ENCODE results near the gene DHX38.

The DHX38 gene

GRCh38 chr16:72123426-72123825, 29.8 kb downstream of the DHX38 start:
- DNase-seq = no peak

- DNase-seq = no peak
Measured at GRCh38 chr16:72124148-72124547, 30.5 kb downstream of the DHX38 start.

GRCh38 chr16:72124761-72125634, 31.4 kb downstream of the DHX38 start:
- DNase-seq = peak; percentile 65 to 69

GRCh38 chr16:72125635-72126428, 32.2 kb downstream of the DHX38 start:
- no peak for DNase-seq

GRCh38 chr16:72126429-72126765, 32.8 kb downstream of the DHX38 start:
- no peak for DNase-seq

- no peak for DNase-seq
Measured at GRCh38 chr16:72128701-72129100, 35.1 kb downstream of the DHX38 start.

- no peak for DNase-seq
Measured at GRCh38 chr16:72129976-72130656, 36.5 kb downstream of the DHX38 start.

GRCh38 chr16:72131036-72131435, 37.4 kb downstream of the DHX38 start:
- DNase-seq = no peak

GRCh38 chr16:72132726-72133125, 39.1 kb downstream of the DHX38 start:
- no peak for DNase-seq

- no peak for DNase-seq
Measured at GRCh38 chr16:72134507-72134906, 40.9 kb downstream of the DHX38 start.

GRCh38 chr16:72137380-72138063, 43.9 kb downstream of the DHX38 start:
- no peak for DNase-seq

GRCh38 chr16:72138064-72138572, 44.5 kb downstream of the DHX38 start:
- no peak for DNase-seq

GRCh38 chr16:72139908-72140307, 46.3 kb downstream of the DHX38 start:
- no peak for DNase-seq

GRCh38 chr16:72142476-72142875, 48.8 kb downstream of the DHX38 start:
- DNase-seq = no peak

GRCh38 chr16:72149676-72150464, 56.2 kb downstream of the DHX38 start:
- no peak for DNase-seq

GRCh38 chr16:72159386-72159785, 65.7 kb downstream of the DHX38 start:
- DNase-seq = no peak

GRCh38 chr16:72159801-72160200, 66.2 kb downstream of the DHX38 start:
- DNase-seq = no peak

- DNase-seq = no peak
Measured at GRCh38 chr16:72162105-72162692, 68.6 kb downstream of the DHX38 start.

Data from hippocampal formation (tissue), 2 donors.